22Rv1 (cell line): ENCODE data around the gene GGCX.
A peak's percentile ranks its signal among the peaks of the same experiment; 100 is the strongest.

ENCODE experiments used
- H3K27ac ChIP-seq: fragments of 450-650 bp; 2 replicates; pipeline ENCODE4 v1.5.1; 2017
- CTCF ChIP-seq: fragments of 450-650 bp; IDR thresholded peaks from 2 replicates; pipeline ENCODE4 v1.5.1; 2017; ENCODE audit warnings: mild to moderate bottlenecking
- ZFX ChIP-seq: fragments of 450-650 bp; IDR thresholded peaks from 2 replicates; pipeline ENCODE4 v1.6.1; 2017; ENCODE audit warnings: antibody characterized with exemption, borderline replicate concordance

The GGCX gene

GRCh38 chr2:85542777-85543176 lies 18.5 kb downstream of the GGCX start:
- H3K27ac ChIP-seq, result peak overlapping the region; percentile 71; the same call in 1 of the 2 replicates

DNA sequence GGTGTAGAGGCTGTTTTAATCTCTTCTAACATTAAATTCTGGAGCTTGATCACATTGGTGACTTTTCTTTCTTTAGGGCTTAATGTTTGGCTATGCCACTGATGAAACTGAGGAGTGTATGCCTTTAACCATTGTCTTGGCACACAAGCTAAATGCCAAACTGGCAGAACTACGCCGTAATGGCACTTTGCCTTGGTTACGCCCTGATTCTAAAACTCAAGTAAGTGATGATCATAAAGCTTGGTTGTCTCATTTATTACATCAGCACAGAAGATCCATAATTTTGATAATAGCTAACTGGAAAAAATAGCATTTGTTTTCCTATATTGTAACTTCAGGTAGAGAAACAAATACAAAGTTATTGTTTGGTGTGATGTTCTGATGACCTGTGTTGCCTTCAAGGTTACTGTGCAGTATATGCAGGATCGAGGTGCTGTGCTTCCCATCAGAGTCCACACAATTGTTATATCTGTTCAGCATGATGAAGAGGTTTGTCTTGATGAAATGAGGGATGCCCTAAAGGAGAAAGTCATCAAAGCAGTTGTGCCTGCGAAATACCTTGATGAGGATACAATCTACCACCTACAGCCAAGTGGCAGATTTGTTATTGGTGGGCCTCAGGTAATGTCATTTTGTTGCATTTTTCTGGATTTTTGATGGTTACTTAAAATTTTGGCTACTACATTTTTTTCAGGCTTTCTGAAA lies 19.4 kb downstream of the GGCX start:
- TF ChIP-seq CTCF, result no peak
- TF ChIP-seq ZFX, result no peak
- H3K27ac ChIP-seq, result peak overlapping the region; percentile 97

More at GRCh38 chr2:85542777-85543176, 18.5 kb downstream of the GGCX start:
- TF ChIP-seq CTCF (no peak), ZFX (no peak)

DNA sequence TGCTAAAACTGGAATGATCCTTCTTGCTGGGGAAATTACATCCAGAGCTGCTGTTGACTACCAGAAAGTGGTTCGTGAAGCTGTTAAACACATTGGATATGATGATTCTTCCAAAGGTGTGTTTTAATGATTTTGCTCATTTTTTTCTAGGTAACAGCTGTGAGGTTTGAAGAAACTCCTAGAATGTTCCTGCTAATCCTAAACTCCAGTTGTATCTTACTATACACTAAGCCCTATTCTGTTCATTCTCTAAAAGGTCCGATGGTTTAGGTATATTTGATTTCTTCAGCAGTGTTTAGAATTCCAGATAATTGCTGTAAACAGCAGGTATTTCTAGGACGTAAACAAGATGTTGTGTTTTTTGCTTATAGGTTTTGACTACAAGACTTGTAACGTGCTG lies 20.0 kb downstream of the GGCX start:
- no peak for TF ChIP-seq CTCF
- TF ChIP-seq ZFX, result no peak
- H3K27ac ChIP-seq, result peak overlapping the region; percentile 97

DNA sequence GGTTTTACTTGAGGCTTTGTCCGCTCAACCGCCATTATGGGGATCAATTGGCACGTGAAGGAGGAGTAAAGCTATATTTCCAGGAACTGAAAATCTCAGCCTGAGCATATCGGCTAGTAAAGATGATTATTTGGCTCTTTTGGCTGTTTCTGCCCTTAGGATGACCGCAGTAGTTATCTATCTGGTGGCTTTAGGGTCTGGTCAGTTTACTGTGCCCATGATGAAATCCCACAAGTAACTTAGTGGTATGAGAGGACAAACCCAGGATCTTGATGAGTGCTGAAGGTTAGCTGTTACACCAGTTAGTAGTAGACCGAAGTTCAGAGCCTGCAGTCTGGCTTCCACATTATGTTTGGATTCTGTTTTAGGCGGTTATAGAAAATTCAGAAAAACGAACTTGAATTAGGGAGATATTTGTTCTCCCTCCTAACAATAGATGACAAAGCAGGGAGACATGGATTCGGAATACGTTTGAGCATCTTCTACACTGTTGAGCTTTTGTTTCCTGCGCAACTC lies 21.1 kb downstream of the GGCX start:
- TF ChIP-seq CTCF, result no peak
- no peak for TF ChIP-seq ZFX
- peak overlapping the region; percentile 97 for H3K27ac ChIP-seq

- no peak for TF ChIP-seq CTCF
- no peak for TF ChIP-seq ZFX
- peak overlapping the region; percentile 97 for H3K27ac ChIP-seq
Measured at GRCh38 chr2:85539361-85540132, 21.7 kb downstream of the GGCX start.

GRCh38 chr2:85538507-85539360 lies 22.6 kb downstream of the GGCX start, which contains the start of gene MAT2A:
MAT2A (plus strand) TSS chr2:85539168; CDS start chr2:85539288, 120 bp downstream.
- TF ChIP-seq ZFX (no peak), CTCF (peak; percentile 86)
- H3K27ac ChIP-seq, result peak within 1 kb of the TSS; percentile 97
